ENCODE data around the gene ITGA1.

- TF ChIP-seq, protein P1, sequence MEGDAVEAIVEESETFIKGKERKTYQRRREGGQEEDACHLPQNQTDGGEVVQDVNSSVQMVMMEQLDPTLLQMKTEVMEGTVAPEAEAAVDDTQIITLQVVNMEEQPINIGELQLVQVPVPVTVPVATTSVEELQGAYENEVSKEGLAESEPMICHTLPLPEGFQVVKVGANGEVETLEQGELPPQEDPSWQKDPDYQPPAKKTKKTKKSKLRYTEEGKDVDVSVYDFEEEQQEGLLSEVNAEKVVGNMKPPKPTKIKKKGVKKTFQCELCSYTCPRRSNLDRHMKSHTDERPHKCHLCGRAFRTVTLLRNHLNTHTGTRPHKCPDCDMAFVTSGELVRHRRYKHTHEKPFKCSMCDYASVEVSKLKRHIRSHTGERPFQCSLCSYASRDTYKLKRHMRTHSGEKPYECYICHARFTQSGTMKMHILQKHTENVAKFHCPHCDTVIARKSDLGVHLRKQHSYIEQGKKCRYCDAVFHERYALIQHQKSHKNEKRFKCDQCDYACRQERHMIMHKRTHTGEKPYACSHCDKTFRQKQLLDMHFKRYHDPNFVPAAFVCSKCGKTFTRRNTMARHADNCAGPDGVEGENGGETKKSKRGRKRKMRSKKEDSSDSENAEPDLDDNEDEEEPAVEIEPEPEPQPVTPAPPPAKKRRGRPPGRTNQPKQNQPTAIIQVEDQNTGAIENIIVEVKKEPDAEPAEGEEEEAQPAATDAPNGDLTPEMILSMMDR (IDR thresholded peaks at IDR 0.05): no peak
- TF ChIP-seq POLR2A (IDR thresholded peaks at IDR 0.05): no peak
Measured at GRCh38 chr5:52773342-52773741, 14.4 kb upstream of the ITGA1 start.

All from lower leg skin (tissue), 3 donors.